Anterior cingulate cortex (tissue), 58 donors: ENCODE data around the gene PIK3C2G.

ENCODE experiments used
- DNase-seq, 58 donors: peaks; one replicate each; lab custom pipeline; 2025; lab: John Stamatoyannopoulos, UW

PIK3C2G gene

DNA sequence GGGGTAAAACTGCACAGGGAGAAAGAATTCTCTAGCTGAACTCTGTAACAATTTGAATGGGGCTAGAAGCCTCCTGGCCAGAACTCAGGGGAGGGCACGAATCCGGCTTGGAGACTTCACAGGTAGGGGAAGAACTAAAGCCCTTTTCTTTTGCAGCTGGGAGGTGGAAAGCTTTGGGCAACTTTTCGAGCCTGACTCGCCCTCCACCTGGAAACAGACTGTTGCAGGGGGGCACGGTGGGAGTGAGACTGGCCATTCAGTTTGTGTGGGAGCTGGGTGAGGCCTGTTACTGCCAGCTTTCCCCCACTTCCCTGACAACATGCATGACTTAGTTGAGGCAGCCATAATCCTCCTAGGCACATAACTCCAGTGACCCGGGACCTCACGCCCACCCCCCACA, 340.6 kb downstream of the PIK3C2G start:
- DNase-seq: no peak

DNA sequence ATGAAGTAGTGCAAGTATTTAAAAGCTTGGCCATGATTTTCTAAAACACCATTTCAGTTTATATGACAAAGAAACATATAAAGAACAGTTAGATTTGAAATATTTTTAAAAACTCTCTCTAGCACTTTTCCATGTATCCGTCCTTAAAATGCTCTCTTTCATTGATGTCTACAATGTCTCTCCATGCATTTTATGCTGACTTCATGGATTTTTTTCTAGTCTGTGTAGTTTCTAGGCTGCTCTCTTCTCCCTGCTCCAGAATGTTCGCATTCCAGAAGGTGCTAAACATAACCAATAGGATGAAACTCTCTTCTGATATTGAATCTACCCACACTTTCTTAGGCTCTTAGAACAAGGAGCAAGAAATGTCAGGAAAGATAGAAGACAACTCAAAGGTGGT, 351.7 kb downstream of the PIK3C2G start:
- no peak for DNase-seq

DNA sequence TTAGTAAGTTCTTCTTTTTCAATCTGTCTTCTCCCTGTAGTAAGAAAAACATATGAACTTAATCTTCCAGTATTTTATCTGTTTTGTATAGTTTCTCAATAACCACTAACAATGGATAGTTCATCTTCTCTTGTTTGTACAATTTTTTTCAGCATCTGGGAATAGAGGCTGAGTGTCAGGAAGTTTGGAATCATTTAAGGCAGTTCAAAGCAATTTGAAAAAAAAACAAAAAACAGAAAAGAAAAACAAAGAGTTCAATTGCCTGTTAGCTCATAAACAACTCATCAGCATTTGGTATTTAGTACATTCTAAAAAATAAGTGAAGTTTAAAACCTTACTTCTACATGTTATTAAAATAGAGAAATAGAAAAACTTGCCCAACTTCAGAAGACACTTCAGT, 359.7 kb downstream of the PIK3C2G start:
- DNase-seq: no peak

DNA sequence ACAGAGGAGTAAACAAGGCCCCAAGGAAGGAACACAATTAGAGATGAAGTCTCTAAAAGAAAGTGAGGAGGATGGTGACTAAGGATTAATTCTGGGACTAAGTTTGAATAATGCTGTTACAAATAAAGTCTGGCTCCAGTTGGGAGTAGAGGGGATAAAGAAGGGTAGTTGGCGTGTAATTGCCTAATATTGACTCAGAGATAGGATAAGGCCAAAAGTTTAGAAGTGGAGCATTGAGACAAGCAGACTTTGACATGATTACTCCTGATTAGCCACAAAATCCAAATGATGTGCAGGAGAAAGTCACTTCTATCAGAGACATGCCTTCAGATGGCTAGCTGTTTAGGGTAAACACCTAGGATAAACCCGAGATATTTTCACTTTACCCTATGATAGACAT, 368.1 kb downstream of the PIK3C2G start:
- DNase-seq: no peak

DNA sequence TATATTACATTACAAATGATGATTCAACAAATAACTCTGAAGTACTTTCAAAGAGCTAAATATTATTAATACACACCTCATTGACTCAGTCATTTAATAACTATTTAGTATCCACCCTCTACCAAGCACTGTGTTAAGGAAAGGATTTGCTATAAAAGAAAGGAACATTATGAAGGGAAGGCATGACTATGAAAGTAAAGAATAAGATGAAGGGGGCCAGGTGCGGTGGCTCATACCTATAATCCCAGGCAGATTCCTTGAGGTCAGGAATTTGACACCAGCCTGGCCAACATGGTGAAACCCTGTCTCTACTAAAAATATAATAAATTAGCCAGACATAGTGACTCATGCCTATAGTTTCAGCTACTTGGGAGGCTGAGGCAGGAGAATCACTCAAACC, 368.6 kb downstream of the PIK3C2G start:
- DNase-seq: no peak

DNA sequence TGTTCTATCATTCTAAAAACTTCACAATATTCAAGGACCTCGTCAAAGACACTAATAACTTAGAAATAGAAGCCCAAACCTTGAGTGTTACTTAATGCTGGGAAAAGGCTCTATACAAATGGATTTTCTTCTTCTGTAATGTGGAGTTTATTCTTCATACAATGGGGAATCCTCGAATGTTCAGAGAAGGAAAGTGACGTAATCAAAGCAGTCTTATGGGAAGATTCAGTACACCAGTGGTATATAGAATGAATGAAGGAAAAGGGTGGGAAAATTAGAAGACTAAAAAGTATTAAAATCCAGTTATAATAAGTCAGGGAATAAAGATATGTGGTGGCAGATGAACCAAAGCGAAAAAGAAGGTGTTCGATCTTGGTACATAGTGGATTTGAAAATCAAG, 370.0 kb downstream of the PIK3C2G start:
- DNase-seq: no peak

DNA sequence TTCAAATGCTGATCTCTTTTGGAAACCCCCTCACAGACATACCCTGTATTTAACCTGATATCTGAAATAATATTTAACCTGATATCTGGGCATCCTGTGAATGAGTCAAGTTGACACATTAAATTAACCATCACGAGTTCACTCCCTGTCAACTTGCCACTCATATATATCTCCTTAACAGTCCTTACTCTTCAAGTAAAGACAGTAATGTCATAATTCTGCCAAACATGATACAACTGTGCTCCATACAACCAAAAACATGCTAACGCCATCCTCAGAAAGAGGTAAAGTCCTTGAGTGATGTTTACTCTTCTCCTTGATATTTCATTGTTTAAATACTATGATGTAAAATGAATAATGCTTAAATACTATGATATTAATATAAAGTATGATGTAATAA, 371.5 kb downstream of the PIK3C2G start:
- no peak for DNase-seq

DNA sequence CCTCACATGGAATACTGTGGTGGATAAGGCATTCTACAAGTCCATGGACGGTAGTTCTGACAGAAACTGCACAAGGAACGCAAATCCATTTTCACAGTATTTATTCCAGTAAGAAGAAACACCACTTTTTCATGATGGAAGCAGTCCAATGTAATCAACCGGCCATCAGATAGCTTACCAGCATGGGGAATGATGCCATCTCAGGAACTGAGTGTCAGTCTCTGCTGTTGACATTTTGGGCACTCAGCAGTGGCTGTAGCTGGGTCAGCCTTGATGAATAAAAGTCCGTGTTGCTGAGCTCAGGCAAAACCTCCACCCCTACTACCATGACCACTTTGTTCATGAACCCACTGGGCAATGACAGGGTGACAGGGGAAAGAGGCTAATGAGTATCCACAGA, 373.1 kb downstream of the PIK3C2G start:
- no peak for DNase-seq

DNA sequence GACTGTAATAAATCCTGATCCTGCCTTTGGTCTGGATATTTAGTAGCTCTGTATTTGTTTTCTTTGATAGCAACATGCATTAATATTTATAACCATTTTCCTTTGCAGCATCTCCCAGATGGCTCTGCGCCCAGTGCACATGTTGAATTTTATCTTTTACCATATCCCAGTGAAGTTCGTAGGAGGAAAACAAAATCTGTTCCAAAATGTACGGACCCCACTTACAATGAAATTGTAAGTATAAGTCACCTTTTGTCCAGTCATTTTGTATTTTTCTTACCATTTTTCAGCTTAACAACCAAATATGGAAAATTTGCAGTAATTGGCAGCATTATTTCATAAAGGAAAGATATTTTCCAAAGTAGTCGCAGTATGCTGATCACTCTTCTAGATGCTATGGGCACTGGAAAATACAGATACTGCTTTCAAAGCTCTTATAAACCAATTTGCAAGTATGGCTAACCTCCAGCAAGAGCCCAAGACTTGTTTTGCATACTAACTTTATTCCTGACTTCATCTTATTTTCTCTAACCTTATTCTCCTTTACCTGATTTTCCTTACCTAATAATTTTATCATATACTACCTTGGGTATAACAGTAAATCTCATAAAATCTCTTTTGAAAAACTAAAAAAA, 379.1 kb downstream of the PIK3C2G start:
- DNase-seq: no peak

DNA sequence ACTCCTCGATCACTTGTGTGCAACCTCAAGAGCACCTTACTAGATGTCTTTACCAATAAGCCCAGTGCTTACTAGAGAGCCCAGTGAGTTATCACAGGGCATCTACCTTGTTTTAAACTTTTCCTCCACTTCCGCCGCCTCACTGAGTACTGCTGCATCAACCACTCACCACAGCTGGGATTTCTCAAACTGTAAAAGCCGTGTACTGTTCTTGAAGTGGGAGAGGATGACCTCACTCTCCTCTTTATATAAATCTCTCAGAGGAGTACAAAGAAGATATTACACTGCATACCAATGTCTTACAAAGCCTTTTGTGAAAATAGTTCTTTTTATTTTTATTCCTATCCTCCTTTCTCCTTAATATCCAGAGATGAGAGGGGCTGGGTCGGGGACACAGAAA, 382.4 kb downstream of the PIK3C2G start:
- no peak for DNase-seq

DNA sequence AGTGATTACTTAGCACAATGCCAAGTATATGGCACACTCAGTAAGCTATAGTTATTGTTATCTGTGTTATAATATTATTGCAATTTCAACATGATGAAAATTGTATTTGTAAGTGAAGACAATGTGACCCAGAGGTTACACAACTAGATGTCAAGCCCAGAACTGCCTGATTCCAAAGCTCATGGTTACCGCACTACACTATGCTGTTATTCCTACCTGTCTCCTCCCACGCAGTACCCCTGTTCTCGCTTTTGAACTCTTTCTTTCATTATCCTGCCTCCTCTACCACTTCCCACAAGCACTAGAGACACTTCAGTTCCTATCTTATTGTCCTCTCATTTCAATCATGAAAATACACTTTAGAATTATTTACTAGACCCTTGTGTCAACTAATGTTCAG, 383.2 kb downstream of the PIK3C2G start:
- DNase-seq: no peak

DNA sequence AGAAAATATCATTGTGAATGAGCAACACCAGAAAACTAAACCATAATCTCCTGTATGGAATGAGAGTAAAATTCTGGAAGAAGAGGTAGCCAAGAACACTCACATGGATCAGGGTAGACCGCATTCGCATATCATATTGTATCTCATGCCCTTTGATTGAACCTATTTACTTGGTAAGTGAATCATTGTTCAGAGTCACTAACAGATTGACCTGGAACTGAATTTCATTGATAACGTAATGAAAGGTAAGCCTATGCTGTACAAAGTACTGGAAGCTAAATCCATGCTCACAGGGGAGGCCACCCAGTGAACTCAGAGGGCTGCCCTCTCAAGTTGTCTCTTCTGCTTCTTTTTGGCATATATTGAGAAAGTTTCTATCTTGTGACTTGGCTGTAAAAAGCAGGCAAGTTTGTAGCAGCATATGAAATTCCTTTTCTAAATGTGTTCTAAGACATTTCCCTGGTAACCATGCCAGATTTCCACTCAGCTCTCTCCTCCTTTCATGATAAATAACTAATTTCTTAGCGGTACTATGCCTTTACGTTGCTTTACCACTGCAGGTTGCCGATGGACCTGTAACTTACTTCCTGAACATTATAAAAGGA, 385.1 kb downstream of the PIK3C2G start:
- DNase-seq: no peak

DNA sequence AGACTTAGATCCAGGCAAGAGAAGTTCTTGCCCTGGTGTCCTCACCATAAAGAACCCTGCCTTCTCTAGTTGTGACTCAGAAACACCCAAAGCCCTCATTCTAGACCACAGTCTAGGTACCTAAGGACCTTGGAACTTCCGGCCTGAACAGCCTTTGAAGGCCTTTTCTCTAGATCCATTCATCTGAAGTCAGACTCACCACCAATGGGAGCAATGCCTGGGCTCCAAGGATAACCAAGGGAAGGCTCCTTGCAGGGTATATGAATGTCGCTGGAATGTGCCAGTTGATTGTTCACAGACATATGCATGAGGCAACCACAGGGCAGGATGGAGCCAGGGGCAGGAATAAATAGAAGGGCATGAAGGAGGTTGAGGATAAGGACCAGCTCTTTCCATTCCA, 390.2 kb downstream of the PIK3C2G start:
- DNase-seq: no peak

DNA sequence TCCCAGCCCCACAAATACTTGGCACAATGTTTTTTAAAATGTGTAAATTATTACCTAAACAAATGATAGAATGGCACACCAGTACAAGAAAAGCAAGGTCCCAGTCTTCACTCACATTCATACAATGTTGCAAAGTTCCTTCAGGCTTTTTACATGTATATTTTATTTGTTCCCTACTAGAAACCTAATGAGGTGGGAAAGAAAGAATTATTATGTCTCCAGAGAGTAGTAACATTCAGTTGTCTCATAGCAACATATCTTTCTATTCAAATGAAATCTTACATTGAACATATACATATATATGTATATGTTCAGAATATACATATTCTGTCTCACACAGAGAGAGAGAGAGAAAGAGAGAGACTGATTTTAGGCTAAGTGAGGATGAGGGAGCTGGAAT, 391.3 kb downstream of the PIK3C2G start:
- DNase-seq: no peak

DNA sequence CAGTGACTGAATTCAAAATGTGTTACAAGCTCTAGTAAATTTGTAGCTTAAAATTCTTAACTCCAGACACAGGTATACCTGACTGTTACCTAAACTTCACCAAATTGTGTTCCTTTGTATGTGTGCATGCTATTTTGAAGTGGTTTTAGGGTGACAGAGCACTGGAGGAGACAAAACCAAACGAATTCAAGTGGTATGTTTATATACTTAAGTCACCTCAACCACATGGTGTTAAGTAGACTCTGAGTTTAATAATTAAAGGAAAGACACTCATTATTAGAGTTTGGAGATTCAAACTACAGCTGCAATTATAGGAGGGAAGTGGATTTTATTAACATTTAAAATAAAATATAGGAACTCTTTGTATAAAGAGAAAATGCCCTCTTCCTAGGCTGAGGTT, 392.1 kb downstream of the PIK3C2G start:
- no peak for DNase-seq

DNA sequence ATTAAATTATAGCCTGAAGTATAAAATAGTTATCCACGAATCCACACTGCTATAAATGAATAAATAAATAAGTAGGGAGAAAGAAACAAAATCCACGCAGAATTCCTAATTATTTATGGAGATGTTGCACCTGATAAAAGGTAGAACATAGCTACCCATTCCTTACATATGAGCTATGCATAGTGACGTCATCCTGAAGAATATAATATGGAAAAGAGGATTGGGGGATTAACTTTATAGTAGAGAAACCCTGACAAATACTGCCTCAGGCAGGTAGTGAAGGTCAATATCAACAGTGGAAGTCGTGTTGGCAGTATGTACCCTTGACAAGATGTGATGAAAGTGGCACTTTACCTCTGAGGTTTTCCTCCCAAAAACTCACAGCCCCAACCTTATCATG, 394.0 kb downstream of the PIK3C2G start:
- no peak for DNase-seq

DNA sequence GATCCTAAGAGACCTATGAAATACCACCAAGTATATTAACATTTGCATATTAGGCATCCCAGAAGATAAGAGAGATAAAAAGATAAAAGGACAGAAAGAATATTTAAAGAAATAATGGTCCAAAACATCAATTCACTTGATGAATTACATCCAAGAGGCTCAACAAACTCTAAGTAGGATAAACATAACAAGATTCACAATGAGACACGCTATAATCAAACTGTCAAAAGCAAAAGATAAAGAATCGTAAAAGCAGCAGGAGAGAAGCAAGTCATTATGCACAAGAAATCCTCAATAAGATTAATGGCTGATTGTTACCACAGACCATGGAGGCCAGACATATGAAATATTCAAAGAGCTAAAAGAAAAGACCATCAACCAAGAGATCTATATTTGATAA, 396.9 kb downstream of the PIK3C2G start:
- DNase-seq: no peak

DNA sequence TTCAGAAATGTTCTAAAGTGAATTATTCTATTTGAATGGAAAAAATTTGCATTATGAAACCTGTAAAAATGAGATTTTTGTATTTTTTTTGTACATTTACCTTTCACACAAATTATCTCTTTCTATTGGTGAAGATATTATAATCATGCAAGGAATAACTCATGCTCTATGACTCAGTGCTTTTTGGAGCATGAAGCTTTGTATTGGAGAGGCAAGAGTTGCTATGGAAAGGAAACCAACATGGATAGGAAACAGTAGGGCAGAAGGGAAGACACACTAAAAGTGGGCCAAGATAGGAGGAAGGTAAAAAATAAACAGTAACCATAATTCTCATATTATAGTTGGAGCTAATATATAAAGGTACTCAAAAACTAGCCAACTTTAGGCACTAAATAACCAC, 397.5 kb downstream of the PIK3C2G start:
- DNase-seq: no peak

DNA sequence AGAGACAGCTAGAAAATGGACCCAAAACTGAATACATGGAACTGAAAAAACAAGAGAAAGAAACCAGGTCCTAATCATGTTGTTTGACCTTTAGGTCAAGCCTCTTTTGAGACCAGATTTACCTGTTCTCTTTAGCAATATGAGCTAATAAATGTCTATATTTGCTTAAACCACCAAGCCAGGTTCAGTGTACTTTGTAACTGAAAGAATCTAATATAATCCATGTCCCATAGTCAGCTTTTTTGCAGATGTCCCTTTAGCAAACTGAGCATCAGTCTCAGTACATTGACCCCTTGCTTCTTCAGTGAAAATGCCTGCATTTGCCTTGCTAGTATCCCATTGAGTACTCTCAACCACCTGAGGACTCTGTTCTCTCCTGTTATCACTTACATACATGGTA, 414.8 kb downstream of the PIK3C2G start:
- no peak for DNase-seq

DNA sequence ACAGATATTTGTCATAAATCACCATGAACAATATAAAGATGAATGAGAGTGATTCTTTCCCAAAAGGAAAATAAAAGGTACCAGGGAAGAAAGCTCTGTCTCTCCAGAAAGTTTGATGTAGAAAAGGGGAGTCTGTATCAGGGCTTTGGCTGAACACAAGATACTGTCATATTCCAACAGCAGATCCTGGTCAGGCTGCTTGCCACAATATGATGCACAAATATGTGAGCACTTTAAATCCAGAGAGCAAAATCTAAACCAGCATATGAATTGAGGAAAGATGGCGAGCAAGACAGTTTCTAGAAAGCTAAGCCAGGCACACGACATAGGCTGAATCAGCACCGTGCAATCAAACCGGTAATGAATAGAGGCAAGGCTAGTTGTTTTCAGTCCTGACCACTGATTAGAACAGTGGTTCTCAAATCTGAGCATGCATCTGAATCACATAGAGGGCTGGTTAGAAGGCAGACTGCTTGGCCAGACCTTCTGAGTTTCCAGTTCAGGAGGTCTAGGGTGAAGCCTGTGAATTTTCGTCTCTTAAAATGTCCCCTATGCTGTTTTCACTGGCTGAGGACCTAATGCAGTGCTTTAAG, 415.8 kb downstream of the PIK3C2G start:
- DNase-seq: no peak

DNA sequence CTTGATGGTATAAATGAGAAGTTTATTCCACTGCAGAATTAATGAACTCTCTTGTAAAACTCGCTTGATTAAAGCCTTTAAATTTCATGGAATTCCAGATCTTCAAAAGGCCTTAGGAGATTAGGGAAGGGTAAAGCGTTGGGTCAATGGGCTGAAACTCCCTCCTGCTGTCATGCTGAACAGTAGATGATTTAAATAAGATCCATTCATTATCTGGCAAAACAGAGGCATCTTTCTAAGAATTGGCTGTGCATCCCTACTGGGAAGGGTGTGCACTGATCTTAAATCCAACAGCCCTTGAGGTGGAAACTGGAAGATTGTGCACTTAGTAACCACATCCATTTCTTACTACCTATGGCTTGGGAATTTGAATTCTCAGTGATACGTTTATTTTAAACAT, 420.5 kb downstream of the PIK3C2G start:
- no peak for DNase-seq

DNA sequence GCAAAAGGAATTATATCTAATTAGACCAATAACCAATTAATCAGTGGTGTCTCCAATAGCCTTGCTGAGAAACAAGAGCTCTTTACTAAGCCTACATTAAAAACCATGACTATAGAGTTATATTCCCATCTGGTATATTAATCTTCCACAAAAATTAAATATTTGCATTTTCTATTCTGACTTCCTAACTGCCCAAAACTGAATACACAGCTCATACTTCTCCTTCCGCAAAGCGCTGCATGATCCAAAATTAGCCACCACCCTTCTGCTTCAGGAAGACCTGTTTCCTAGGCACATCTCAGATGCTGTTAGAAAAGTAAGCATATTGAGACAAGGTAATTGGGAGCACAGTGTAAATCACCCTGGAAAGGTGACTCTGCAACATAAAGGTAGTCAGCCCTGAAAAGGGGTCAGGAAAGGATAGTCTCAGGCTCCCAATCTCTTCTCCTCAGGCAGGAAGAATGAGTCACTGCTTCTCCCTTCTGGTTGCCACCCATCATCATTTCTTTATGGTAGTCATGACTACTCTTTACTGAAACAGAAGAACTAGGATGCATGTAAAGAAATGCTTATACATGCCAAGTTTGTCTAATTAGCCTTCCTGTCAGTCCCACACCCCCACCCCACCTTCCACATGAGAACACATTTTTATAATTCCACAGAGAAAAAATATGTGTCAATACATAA, 422.2 kb downstream of the PIK3C2G start:
- peak in 3 of 58 donors; percentile 4 to 12 (median 7) for DNase-seq
